Left ventricle myocardium inferior (tissue), 1 donor: ENCODE data around the gene PCDHA4. TPM values are rescaled to one million over a fixed set of nuclear protein-coding genes. Genes with fewer than 3 reads are reported as not detected.
"Not testable (repeated sequence)": the region's sequence is repeated elsewhere in the genome, so short reads cannot be mapped to it uniquely, and the experiment has no call there.

Experiments
- DNase-seq: peaks from one replicate; pipeline ENCODE4 v3.0.0-alpha.2; 2020
- H3K27ac ChIP-seq: fragments of 200-600 bp; replicated peaks from 2 replicates; pipeline ENCODE4 v1.8.0; 2021
- H3K27me3 ChIP-seq: fragments of 200-600 bp; 2 replicates; pipeline ENCODE4 v1.8.0; 2021; ENCODE audit warnings: low read depth
- H3K36me3 ChIP-seq: fragments of 200-600 bp; 2 replicates; pipeline ENCODE4 v1.8.0; 2021
- H3K4me1 ChIP-seq: fragments of 200-600 bp; 2 replicates; pipeline ENCODE4 v1.8.0; 2021
- H3K4me3 ChIP-seq: fragments of 200-600 bp; 2 replicates; pipeline ENCODE4 v1.8.0; 2021; ENCODE audit warnings: mild to moderate bottlenecking, moderate library complexity
- H3K9me3 ChIP-seq: fragments of 200-600 bp; replicated peaks from 2 replicates; pipeline ENCODE4 v1.8.0; 2021
- CTCF ChIP-seq: fragments of 200-600 bp; IDR thresholded peaks from 2 replicates; pipeline ENCODE4 v1.8.0; 2021; ENCODE audit warnings: antibody characterized with exemption, mild to moderate bottlenecking, borderline replicate concordance
- intact Hi-C: fragments of 100-400 bp; cut with micrococcal nuclease; formaldehyde crosslinking; loops from one replicate; pipeline ENCODE4 v1.11.0; 2022
- total RNA-seq: library from RNA; stranded (reverse); fragmentation: NEBNext Ultra II Directional; extraction: Animal tissue kit (Norgen Biotek cat#: 25700); gene quantifications from one replicate; pipeline ENCODE4 v1.2.1, GENCODE V29; 2021
- donor health status: DM: no; HTN: yes; CAD: no; lungs with severe emphysema.

PCDHA4 gene
- total RNA-seq, 1 donor from 2014 or later: 0.11 TPM

- H3K27ac ChIP-seq: no peak within 1 kb of the TSS
- DNase-seq: no peak
- peaks cover 57% of the 10 kb centered on the region for H3K9me3 ChIP-seq
- H3K4me3 ChIP-seq: peak within 1 kb of the TSS; percentile 27
- no peaks in the 10 kb centered on the region for H3K36me3 ChIP-seq
- TF ChIP-seq CTCF: no peak
- intact Hi-C loops: no loop called here
- H3K27me3 ChIP-seq: peaks cover 86% of the 10 kb centered on the region
- no peaks in the 10 kb centered on the region for H3K4me1 ChIP-seq
Observed at GRCh38 chr5:140833993-140834392, 27.1 kb downstream of the PCDHA4 start, which contains the start of gene PCDHA7. Gene PCDHA7, plus strand, starts transcription at chr5:140834269. Its CDS starts 115 bp downstream, at chr5:140834384.

GRCh38 chr5:140834439-140835008, 27.7 kb downstream of the PCDHA4 start:
- peaks cover 52% of the 10 kb centered on the region for H3K9me3 ChIP-seq
- peaks cover 86% of the 10 kb centered on the region for H3K27me3 ChIP-seq
- intact Hi-C loops, DNase-seq, H3K27ac ChIP-seq, H3K4me1 ChIP-seq, H3K36me3 ChIP-seq: not testable (repeated sequence)
- H3K4me3 ChIP-seq: peak overlapping the region; percentile 27

- H3K27me3 ChIP-seq: peaks cover 81% of the 10 kb centered on the region
- no peak for TF ChIP-seq CTCF
Observed at GRCh38 chr5:140835622-140836510, 29.0 kb downstream of the PCDHA4 start.

GRCh38 chr5:140840978-140841962, 34.4 kb downstream of the PCDHA4 start, which contains the start of gene PCDHA8:
Gene PCDHA8, plus strand, starts transcription at chr5:140841187. Its CDS starts 135 bp downstream, at chr5:140841322.
- Histone ChIP-seq H3K27me3 (peaks cover 57% of the 10 kb centered on the region), H3K4me3 (no peak within 1 kb of the TSS), H3K9me3 (peaks cover 53% of the 10 kb centered on the region), H3K4me1 (no peaks in the 10 kb centered on the region), H3K36me3 (no peaks in the 10 kb centered on the region), H3K27ac (no peak within 1 kb of the TSS)
- intact Hi-C loops: no loop called here
- DNase-seq: no peak
- TF ChIP-seq CTCF: no peak

More at GRCh38 chr5:140835622-140836510, 29.0 kb downstream of the PCDHA4 start:
- Histone ChIP-seq H3K4me3 (no peak overlapping the region), H3K36me3 (no peaks in the 10 kb centered on the region), H3K4me1 (no peaks in the 10 kb centered on the region), H3K27ac (no peak overlapping the region), H3K9me3 (peaks cover 50% of the 10 kb centered on the region)
- no peak for DNase-seq
- intact Hi-C loops: no loop called here

GRCh38 chr5:140842798-140843733, 36.2 kb downstream of the PCDHA4 start:
- Histone ChIP-seq H3K36me3 (no peaks in the 10 kb centered on the region), H3K4me1 (no peaks in the 10 kb centered on the region), H3K4me3 (no peak overlapping the region), H3K27me3 (peaks cover 62% of the 10 kb centered on the region), H3K27ac (no peak overlapping the region), H3K9me3 (peaks cover 52% of the 10 kb centered on the region)
- DNase-seq: no peak
- intact Hi-C loops: no loop called here
- TF ChIP-seq CTCF: no peak

GRCh38 chr5:140848139-140849102, 41.6 kb downstream of the PCDHA4 start, which contains the start of gene PCDHA9:
Gene PCDHA9, plus strand, starts transcription at chr5:140848382. Its CDS starts 114 bp downstream, at chr5:140848496.
- Histone ChIP-seq H3K9me3 (peaks cover 47% of the 10 kb centered on the region), H3K27me3 (peaks cover 67% of the 10 kb centered on the region)
- H3K4me1 ChIP-seq, intact Hi-C loops, H3K27ac ChIP-seq, DNase-seq, H3K36me3 ChIP-seq, H3K4me3 ChIP-seq: not testable (repeated sequence)
